Transverse colon (tissue), 4 donors: ENCODE results near the gene TBL3.

Experiments
- CTCF ChIP-seq, 5 experiments: fragments of 200-600 bp in 3 of 5; fragments of 450-650 bp in 2 of 5; sonication (generic) in 3 of 5; IDR thresholded peaks; 1 replicate in 2 of 5; 2 replicates in 3 of 5; pipeline ENCODE4 v1.5.1; 2016 to 2017; ENCODE audit warnings: antibody characterized with exemption in 5 of 5, inconsistent platforms in 3 of 5, mild to moderate bottlenecking in 2 of 5, moderate library complexity in 1 of 5
- EP300 ChIP-seq: sonication (generic); formaldehyde crosslinking; IDR thresholded peaks from one replicate; pipeline ENCODE4 v1.6.1; 2017; ENCODE audit warnings: antibody characterized with exemption, low read depth
- POLR2A ChIP-seq: fragments of 450-650 bp; IDR thresholded peaks from one replicate; pipeline ENCODE4 v1.6.1; 2016; ENCODE audit warnings: antibody characterized with exemption, mild to moderate bottlenecking, moderate library complexity
- POLR2AphosphoS5 ChIP-seq, 3 donors: sonication (generic); formaldehyde crosslinking; IDR thresholded peaks; one replicate each; pipeline ENCODE4 v1.6.1; 2016; ENCODE audit warnings: antibody characterized with exemption in 3 of 3

- TF ChIP-seq CTCF (IDR thresholded peaks at IDR 0.05) = no peak
- TF ChIP-seq EP300 = no peak
- no peak for TF ChIP-seq POLR2A
- no peak for TF ChIP-seq POLR2AphosphoS5 (IDR thresholded peaks at IDR 0.05)
These were observed 38.7 kb upstream of the TBL3 start for GRCh38 chr16:1933097-1933661.
